GM18505 (cell line): ENCODE measurements around the gene STS.

Experiments
- ATAC-seq: cut with Tn5 transposase; IDR thresholded peaks from one replicate; pipeline ENCODE4 v1.9.1; 2021; ENCODE audit not compliant: unreplicated experiment
- POLR2A ChIP-seq: IDR thresholded peaks from 4 replicates; pipeline ENCODE4 v1.6.1; 2011; ENCODE audit warnings: borderline replicate concordance; ENCODE audit not compliant: insufficient read depth, insufficient read length; ENCODE audit errors: extremely low read depth

The STS gene

DNA sequence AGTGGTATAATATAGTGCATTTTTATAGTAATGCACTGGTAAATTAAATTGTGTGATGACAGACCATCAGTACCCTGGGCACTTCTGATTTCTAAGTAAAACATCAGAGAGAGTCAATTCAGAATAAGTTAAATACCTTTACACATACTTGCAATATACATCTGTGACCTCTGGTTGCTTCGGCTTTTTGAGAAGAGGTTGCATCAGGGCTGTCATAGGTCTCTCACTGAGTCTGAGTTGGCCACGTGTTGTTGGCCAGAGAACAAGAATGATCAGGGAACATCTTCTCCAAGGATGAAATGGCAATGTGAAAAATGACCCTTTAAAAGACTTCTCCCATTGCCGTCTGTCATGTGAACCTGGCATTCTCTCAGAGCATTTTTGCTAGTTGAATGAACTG, 37.3 kb downstream of the STS start:
- no peak for TF ChIP-seq POLR2A
- ATAC-seq, result no peak

DNA sequence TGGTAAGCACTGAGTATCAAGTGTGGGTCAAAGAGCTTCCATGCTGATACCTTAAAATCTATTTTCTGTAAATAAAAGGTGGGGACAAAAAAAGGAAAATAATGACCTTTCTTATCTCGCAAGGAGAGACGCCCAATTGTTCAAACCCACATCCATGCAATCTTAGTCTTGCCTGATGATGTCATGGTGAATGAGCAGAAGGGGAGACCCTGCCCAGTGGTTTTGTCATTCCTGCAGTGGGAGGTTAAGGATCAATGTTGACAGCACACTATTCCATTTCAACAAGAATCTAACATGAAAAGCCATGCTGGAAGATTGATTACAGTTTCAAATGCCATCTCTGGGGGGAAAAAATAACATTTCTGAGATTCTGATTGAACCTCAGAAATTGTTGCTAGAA, 41.2 kb downstream of the STS start:
- no peak for TF ChIP-seq POLR2A
- no peak for ATAC-seq

DNA sequence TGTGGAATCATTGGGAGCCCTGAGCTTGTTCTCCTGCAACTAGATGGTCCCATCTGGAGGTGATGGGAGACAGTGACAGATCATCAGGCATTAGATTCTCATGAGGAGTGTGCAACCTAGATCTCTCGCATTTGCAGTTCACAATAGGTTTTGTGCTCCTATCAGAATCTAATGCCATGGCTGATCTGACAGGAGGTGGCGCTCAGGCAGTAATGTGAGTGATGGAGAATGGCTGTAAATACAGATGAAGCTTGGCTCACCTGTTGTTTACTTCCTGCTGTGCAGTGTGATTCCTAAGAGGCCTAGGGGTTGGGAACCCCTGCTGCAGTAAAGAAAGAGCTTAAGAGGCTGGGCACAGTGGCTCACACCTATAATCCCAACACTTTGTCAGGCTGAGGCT, 42.6 kb downstream of the STS start:
- no peak for ATAC-seq
- no peak for TF ChIP-seq POLR2A

DNA sequence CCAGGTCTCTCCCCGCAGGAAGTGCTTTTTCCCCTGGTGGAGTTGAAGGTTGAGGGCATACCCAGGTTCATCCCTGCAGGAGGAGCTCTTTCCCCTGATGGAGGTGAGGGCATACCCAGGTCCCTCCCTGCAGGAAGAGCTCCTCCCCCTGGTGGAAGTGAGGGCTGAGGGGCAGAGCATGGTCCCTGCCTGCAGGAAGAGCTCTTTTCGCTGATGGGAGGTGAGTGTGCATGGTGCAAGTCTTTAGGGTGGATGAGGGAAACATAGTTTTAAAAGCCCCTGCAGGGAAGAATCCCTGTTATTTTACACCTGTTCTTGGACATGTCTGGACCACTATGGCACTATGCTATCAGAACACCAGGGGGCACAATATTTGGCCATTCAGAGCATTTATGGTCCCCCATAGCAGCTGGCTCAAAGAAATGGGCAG, 44.2 kb downstream of the STS start:
- no peak for ATAC-seq
- no peak for TF ChIP-seq POLR2A

DNA sequence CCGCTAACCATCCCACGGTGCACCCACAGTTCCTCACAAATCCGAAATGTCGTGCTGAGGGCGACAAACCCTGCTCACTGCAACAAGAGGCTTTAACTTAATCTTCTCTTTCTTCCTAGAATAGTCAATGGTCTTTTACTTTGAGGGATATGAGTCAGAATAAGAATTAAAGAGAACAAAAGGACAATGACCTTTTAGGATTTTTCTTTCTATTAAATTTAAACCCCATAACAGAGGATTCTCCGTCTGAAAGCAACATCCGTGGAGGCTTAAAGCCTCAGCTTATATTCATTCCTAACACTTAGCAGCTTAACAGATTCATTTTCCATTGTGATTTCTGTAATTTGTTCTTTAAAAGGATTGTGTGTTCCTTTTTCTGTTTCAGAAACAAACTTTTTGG, 45.4 kb downstream of the STS start:
- ATAC-seq, result no peak
- no peak for TF ChIP-seq POLR2A

DNA sequence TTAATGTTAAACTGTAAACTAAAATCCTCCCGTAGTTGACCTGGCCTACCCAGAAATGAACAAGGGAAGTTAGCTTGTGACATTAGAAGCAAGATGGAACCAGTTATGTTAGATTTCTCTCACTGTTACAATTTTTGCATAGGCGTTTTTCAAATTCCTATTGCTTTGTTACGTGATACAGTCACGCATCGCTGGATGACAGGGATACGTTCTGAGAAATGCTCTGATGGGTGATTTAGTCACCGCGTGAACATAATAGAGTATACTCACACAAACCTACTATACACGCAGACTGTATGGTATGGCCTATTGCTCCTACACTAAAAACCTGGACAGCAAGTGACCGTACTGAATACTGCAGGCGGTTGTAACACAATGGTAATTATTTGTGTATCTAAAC, 47.1 kb downstream of the STS start:
- no peak for ATAC-seq
- no peak for TF ChIP-seq POLR2A
